WI38 (cell line): ENCODE results near the gene AIP.
"Not testable (repeated sequence)": the region's sequence is repeated elsewhere in the genome, so short reads cannot be mapped to it uniquely, and the experiment has no call there.

Source experiments
- H3K4me3 ChIP-seq: 2 replicates; pipeline ENCODE4 v1.5.1; 2011; ENCODE audit warnings: low read depth, mild to moderate bottlenecking, control low read depth, low read length
- TF ChIP-seq, protein P1 (sequence below): IDR thresholded peaks from 2 replicates; pipeline ENCODE4 v1.5.1; 2012; ENCODE audit warnings: low read depth, mild to moderate bottlenecking, control low read depth, low read length

AIP gene

DNA sequence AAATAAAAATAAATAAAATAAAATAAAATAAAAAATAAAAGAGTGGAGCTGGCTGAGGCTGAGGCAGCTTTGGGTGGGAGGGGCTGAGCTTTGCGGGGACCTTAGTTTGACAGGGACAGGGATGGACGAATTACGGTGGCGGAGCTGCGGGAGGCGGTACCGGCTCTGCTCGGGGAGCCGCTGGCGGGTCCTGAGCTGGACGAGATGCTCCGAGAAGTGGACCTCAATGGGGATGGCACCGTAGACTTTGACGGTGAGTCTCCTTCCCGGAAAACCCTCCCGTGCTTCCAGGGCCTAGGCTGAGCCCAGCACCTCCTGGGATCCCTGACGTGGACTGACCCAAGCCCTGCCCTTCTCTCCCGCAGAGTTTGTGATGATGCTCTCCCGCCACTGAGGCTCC is 24.6 kb upstream of the AIP start:
- TF ChIP-seq, protein P1, sequence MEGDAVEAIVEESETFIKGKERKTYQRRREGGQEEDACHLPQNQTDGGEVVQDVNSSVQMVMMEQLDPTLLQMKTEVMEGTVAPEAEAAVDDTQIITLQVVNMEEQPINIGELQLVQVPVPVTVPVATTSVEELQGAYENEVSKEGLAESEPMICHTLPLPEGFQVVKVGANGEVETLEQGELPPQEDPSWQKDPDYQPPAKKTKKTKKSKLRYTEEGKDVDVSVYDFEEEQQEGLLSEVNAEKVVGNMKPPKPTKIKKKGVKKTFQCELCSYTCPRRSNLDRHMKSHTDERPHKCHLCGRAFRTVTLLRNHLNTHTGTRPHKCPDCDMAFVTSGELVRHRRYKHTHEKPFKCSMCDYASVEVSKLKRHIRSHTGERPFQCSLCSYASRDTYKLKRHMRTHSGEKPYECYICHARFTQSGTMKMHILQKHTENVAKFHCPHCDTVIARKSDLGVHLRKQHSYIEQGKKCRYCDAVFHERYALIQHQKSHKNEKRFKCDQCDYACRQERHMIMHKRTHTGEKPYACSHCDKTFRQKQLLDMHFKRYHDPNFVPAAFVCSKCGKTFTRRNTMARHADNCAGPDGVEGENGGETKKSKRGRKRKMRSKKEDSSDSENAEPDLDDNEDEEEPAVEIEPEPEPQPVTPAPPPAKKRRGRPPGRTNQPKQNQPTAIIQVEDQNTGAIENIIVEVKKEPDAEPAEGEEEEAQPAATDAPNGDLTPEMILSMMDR = no peak

DNA sequence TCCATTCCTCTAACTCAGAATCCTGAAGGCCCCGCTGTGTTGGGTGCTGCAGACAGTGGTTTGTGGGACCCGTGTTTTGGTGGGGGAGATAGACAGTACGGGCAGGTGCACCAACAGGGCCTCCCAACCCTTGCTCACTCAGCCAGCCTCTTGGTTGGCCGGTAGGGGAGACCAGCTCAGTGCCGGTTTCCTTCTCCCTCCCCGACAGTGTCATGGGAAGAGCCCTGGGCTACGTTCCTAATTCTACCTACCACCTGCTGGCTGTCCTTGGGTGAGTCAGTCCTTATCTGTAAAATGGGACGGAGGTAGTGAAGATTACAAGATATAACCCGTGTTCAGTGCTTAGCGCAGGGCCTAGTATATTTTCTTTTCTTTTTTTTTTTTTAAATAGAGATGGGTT is 19.6 kb upstream of the AIP start:
- TF ChIP-seq, protein P1 = no peak
- no peak overlapping the region for H3K4me3 ChIP-seq

More for the DNA sequence above, 24.6 kb upstream of the AIP start:
- H3K4me3 ChIP-seq = no peak overlapping the region

DNA sequence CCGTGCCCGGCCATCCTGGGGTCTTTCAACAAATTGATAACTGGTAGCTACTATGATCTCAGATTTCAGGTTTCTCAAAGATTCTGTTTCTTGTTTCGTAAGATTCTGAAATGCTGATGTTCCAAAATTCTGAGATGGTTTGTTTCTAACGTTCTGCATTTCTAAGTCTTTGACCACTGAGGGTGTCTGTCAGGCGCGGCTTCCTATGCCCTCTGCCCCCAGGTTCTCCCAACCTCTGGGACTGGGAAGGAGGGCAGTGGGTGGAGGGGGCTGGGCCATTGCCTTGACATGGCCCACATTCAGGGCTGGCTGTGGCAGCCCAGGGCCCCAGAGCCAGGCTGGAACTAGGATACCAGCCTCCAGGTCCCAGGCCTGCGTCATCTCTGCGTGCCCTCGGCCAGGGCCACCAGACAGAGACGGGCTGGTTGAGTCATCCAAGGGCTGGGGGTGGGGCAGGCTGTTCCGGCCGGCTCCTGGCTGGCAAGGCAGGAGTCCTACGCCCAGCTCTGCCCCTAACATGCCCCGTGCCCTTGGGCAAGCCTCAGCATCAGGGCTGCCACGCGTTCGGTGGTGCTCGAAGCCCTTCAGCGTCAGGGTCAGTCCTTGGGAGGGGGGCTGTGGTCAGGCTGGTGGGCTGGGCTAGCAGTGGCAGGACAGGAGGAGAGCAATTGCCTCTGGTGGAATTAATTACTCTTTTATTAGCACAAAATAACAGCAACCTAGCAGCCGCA is 19.0 kb upstream of the AIP start:
- TF ChIP-seq, protein P1 = no peak
- no peak overlapping the region for H3K4me3 ChIP-seq

DNA sequence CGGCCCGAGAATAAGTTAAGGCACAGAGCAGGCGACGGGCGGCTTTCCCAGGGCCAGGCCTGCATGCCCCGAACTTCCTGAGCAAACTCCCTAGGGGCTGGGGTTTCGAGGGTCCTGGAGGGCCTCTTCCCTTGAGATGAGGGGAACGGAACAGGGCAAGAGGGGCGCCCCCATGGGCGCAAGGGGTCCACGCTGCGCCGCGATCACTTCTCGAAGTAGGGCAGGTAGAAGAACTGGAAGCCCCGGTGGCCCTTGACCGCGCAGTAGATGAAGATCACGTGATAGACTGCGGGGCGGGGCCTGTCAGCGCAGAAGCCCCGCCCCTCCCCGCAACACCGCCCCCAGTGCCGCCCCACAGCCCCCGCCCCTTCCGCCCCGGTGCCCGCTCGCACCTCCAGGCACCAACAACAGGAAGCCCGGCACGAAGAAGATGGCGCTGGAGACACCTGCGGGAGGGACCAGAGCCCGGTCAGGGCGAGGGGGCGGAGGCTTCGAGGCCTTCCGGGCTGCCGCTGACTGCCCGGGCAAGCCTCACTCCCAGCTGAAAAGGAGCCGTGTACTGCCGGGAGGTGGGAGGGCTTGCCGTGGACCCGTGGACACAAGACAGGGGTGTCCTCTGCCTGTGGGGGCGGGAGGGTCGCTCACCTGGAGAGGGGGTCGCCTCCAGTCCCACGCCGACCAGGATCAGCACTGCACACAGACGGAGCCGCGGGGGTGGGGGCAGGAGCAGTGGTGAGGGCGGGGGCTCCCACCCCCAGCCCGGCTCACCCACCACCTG is 18.2 kb upstream of the AIP start:
- H3K4me3 ChIP-seq = no peak overlapping the region
- TF ChIP-seq, protein P1 = no peak

DNA sequence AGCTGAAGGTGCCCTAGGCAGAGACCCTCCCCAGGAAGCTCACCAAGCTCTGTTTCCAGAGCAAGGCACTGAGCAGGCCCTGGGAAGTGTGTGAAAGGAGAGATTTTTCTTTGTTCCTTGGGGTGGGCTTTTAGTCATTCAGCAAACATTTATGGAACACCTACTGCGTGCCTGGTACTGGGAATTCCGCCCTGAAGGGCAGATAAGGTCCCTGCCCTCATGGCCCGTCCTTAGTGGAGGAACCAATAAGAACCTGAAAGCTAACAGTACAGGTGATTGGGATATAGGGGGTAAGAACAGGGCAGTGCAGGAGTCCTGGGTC is 17.7 kb upstream of the AIP start:
- H3K4me3 ChIP-seq = no peak overlapping the region
- TF ChIP-seq, protein P1 = no peak

DNA sequence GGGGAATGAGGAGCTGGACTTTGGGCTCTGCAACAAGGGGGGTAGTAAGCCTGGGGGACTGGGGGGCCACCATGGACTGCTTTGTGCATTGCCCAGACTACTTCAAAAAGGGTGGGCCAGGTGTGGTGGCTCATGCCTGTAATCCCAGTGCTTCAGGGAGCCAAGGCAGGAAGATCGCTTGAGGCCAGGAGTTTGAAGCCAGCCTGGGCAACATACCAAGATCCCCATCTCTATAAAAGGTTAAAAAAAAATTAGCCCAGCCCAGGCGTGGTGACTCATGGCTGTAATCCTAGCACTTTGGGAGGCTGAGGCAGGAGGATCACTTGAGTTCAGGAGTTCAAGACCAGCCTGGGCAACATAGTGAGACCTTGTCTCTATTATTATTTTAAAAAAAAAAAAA is 17.3 kb upstream of the AIP start:
- not testable (repeated sequence) for H3K4me3 ChIP-seq

DNA sequence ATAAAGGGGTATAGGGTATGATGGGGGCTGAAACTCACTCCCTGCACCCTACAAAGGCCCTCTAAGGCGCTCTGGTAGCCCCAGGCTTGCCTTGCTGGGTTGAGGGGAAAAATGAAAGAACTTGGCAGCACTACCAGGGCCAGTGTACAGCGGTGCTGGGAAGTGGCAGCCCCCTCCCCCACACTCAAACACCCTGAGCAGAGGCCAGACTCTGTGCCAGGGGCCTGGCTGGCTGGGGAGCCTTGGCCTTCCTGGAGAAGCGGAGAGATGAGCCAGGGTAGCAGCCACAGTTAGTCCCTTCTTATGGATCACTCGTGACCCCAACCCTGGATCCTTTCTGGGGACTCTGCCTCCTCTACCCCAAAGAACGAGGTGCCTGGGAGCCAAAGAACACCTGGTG is 16.5 kb upstream of the AIP start:
- no peak overlapping the region for H3K4me3 ChIP-seq
- TF ChIP-seq, protein P1 = no peak
